GM21529 (cell line): ENCODE data around the gene TP53I13.

Experiments
- ATAC-seq: cut with Tn5 transposase; IDR thresholded peaks from one replicate; pipeline ENCODE4 v1.9.1; 2021; ENCODE audit not compliant: unreplicated experiment

TP53I13 gene

DNA sequence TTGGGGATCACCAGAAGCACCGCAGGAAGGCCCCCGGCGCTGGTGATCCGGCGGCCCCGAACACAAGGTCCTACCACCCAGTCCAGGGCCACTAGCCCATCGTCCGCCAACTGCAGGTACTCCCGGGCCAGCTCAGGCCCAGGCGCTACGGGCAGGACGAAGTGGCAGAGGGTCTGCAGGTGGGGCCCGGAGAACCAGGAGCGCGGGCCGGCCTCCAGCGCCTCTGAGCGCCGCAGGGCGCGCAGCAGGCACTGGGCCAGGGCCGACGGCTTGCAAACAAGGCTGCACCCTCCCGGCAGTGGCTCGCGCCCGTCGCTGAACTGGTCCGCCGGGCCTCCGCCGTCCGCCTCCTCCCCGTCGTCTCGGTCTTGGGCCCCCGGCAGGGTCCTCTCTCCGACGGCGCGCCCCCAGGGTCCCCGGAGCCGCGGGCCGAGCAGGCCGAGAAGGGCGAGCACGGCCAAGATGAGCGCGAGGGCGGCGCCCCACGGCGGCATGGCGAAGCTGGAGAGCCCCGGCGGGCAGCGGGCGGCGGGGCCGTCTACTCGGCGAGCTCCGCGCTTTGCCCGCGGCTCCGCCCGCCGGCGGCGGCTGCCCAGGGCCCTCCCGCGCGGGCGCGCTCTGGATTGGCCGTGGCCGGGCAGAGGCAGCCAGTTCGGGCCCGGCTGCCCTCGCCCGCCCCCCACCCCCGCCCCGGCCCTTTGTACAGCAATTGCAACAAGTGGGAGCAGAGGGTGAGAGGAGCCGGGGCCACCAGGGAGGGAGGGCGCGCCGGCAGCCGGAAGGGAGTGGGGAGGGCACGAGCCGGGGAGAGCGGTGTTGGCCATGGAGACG lies 1.8 kb upstream of the TP53I13 start, which contains the start of gene ABHD15:
Gene ABHD15 (minus strand): TSS at position 565 of the 831 bp plus-strand sequence. CDS start 71 bp downstream, at position 494.
- ATAC-seq: peak; percentile 21

- ATAC-seq: peak; percentile 8
Observed at GRCh38 chr17:29567304-29567553, 1.3 kb upstream of the TP53I13 start.

- ATAC-seq: peak; percentile 44
Observed at GRCh38 chr17:29567554-29568330, 759 bp upstream of the TP53I13 start.

DNA sequence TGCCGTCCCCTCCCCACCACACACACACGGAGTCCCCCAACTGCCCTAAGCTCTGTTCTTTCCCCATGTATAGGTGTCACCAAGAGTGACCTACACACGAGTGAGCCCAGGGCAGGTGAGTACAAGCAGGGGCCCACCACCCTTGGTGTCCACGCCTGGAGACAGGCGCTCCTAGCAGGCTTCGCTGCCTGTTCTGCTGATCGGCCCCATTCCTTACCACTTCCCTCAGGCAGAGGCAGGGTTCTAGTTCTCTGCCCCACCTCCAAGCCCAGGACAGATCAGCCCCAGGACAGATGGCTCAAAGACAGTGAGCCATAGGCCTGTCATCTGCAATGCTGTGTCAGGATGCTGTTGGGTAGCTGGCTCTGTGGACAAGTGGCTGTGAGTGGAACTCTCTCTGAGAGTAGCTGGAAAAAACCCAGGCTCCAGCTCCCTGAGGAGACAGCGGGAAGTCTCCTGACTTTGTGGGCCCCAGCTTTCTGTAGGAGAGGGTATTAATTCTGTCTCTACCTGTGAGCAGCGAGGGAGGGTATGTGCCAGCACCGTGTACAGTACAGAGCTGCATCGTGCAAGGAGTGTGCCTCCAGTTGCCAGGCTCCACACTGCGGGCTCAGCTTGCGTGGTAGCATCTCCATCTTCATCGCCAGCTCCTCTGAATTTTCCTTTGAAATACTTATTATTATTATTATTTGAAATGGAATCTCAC lies 897 bp downstream of the TP53I13 start:
- no peak for ATAC-seq

- no peak for ATAC-seq
Observed at GRCh38 chr17:29570521-29570920, 2.0 kb downstream of the TP53I13 start.

DNA sequence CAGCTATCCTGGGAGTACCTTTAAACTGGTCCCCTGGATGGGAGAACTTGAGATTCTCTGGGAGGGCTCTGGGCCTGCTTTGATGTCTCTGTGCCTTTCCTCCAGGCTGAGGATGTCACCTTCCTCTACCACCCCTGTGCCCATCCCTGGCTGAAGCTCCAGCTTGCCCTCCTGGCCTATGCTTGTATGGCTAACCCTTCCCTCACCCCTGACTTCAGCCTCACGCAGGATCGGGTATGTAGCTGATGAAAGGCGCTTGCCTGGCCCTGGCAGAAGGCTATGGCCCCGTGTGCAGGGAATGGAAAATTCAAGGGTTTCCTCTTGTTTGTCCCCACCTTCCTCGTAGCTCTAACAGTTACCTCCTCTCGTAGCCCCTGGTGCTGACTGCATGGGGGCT lies 3.0 kb downstream of the TP53I13 start:
- ATAC-seq: no peak

- ATAC-seq: no peak
Observed at GRCh38 chr17:29571883-29572681, 3.6 kb downstream of the TP53I13 start.

GRCh38 chr17:29572691-29573557 lies 4.4 kb downstream of the TP53I13 start:
- no peak for ATAC-seq

GRCh38 chr17:29573558-29573869 lies 5.0 kb downstream of the TP53I13 start:
- ATAC-seq: no peak

DNA sequence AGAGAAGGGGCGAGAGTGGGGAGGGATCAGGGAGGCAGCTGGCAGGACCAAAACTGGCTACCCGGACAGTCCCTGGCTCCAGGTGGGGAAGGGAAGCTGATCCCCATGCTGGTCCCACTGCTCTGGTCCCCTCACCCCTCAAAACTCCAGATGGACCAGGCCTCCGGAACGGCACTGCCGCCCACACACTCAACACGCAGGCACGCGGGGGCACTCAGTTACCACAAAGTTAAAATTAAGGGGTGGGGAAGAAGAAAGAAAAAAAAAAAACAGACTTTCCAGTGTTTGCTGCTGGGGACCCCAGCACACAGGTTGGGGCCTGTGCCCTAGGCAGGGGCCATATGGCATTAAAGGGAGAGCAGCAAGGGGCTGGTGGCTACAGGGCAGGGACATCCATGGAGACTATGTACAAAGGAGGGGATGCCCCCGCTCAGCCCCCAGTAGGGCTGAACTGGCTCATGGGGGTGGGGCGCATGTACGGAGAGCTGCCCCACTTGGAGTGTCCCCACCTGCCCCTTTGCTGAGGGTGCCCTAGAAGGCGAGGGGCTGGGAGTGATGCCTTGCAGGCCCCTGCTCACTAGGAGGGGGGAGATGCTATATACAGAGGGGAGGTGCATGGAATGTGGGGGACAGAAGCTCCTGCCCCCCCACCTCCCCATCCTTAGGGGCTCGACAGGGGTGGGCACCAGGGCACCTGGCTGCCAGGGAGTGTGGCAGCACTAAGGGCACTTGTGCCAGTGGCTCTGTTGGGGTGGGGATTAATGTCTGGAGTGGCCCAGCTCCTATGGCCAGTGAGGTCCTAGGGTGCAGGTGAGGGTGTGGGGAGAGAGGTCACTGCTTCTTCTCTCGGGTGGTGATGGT lies 5.6 kb downstream of the TP53I13 start:
- ATAC-seq: no peak

DNA sequence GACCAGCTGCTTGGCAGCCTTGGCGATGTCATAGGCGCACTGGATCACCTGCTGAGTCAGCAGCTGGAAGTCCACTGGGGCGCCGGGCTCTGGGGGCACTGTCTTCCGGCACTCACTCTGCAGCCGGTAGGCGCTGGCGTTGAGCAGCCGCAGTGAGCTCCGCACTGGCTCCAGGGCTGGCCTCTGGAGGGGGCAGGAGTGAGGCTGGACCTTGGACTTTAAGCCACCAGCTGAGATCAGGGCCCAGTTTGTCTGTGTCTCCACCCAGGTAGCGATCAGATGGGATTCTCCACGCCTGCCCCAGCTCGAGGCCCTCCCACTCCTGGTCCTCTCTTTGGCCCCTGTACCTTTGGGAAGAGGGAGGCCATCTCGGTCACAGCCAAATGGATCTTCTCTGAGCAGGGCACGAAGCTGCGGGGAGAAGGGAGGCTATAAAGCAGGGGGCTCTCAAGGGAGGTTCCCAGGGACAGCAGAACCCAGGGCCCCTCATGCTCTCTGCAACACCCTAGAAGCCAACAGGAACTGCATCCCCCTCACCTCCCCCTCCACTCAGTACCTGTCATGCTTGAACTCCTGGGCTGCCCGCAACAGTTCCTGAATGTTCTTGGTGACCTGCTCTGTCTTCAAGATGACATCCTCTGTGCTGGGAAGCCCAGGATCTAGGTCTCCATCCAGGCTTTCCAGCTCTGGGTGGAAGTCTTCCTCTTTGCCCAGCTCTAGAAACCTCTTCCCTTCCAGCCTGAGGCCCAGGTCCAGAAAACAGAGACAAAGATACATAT lies 6.4 kb downstream of the TP53I13 start:
- no peak for ATAC-seq

- no peak for ATAC-seq
Observed at GRCh38 chr17:29575511-29576213, 7.2 kb downstream of the TP53I13 start.

- ATAC-seq: no peak
Observed at GRCh38 chr17:29576214-29577000, 7.9 kb downstream of the TP53I13 start.

DNA sequence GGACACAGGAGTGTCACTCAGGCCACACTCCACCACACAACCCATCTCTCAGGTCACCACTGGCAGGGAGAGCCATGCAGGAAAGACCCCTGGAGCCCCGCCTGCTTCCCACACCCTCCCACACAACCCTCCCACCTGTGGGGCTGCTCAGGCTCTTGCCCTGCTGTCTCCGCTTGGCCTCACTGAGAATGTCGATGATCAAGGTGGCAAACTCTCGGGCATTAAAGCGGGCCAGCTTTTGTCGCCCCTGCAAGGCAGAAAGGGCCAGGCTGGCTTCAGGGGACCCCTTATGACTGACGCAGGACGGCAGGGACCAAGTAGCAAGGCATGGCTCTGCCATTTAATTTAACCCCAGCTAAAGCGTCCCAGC lies 8.5 kb downstream of the TP53I13 start:
- no peak for ATAC-seq

DNA sequence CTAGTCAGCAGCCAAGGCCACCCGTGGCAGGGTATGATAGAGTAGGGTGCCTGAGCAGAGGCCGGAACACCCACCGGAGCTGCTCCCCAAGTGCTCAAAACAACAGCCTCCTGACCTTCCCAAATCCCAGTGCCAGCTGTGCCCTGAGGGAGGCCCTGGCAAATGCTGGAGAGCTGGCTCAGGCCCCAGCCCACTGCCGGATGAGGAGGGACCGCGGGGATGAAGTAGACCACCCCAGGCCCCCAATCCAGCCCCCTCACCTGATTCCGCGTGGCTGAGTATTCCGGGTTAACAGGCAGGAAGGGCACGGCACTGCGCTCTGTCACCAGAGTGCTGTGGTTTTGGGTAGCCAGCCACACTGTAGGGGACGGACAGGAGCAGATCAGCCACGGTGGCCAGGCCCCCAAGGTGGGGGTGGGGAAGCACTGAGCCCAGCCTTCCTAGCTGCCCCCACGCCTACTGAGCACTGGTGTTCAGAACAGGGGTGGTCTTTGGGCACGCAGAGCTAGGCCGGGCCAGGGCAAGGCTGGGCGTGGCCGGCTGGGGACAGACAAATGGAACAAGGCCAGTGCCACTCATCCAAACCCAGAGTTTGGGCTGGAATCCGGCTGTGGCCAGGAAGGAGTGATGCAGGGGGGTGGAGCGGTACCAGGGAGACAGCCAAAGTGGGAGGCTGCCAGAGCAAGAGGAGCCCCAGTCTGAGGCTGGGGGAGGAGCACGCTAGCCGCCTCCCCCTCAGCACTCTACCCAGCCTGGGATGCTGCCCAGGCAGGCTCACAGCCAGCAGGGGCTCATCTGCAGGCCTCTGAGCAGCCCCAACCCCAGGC lies 9.1 kb downstream of the TP53I13 start:
- ATAC-seq: no peak
